CD14-positive monocyte (primary cell): ENCODE measurements around the gene BBS2. TPM values are rescaled to one million over a fixed set of nuclear protein-coding genes. Genes with fewer than 3 reads are reported as not detected.
A peak's percentile ranks its signal among the peaks of the same experiment; 100 is the strongest.

Experiments used
- DNase-seq, 3 donors: peaks; one replicate each; pipeline ENCODE4 v3.0.0-alpha.2; 2011 to 2022
- H2AFZ ChIP-seq: 2 replicates; pipeline ENCODE4 v1.6.0; 2012; ENCODE audit warnings: mild to moderate bottlenecking, low read depth, low read length, inconsistent platforms; ENCODE audit not compliant: insufficient read depth, poor library complexity, severe bottlenecking
- H3K27ac ChIP-seq, 2 donors: 1 replicate in 1 of 2; 2 replicates in 1 of 2; pipeline ENCODE4 v1.5.1; 2012 to 2013; ENCODE audit warnings: low read length in 2 of 2, control low read depth in 1 of 2, inconsistent platforms in 1 of 2, low read depth in 1 of 2, mild to moderate bottlenecking in 1 of 2
- H3K27me3 ChIP-seq, 2 donors: one replicate each; pipeline versions ENCODE4 v1.6.0 to v1.6.1; 2011 to 2013; ENCODE audit warnings: low read length in 2 of 2; ENCODE audit not compliant: control insufficient read depth in 2 of 2, insufficient read depth in 2 of 2
- H3K36me3 ChIP-seq, 2 donors: replicated peaks in 1 of 2; 1 replicate in 1 of 2; 2 replicates in 1 of 2; pipeline versions ENCODE4 v1.5.1 to v1.6.1; 2012 to 2013; ENCODE audit warnings: low read length in 2 of 2, control low read depth in 1 of 2, inconsistent platforms in 1 of 2, mild to moderate bottlenecking in 1 of 2; ENCODE audit not compliant: insufficient read depth in 2 of 2, control insufficient read depth in 1 of 2
- H3K4me1 ChIP-seq, 2 donors: 1 replicate in 1 of 2; 2 replicates in 1 of 2; pipeline versions ENCODE4 v1.5.1 to v1.6.1; 2012 to 2013; ENCODE audit warnings: low read length in 2 of 2, control low read depth in 1 of 2, inconsistent platforms in 1 of 2, mild to moderate bottlenecking in 1 of 2, moderate library complexity in 1 of 2; ENCODE audit not compliant: insufficient read depth in 2 of 2, control insufficient read depth in 1 of 2
- H3K4me2 ChIP-seq: replicated peaks from 2 replicates; pipeline ENCODE3; 2012; ENCODE audit warnings: low read length, moderate library complexity, mild to moderate bottlenecking; ENCODE audit not compliant: poor library complexity, severe bottlenecking; ENCODE audit errors: extremely low read depth
- H3K4me3 ChIP-seq, 3 experiments: fragments of 200-600 bp in 1 of 3; sonication (generic) in 1 of 3; replicated peaks in 1 of 3; 1 replicate in 2 of 3; 2 replicates in 1 of 3; pipeline ENCODE4 v1.5.1; 2011 to 2013; ENCODE audit warnings: low read length in 3 of 3, mild to moderate bottlenecking in 3 of 3, control low read depth in 2 of 3, low read depth in 2 of 3, inconsistent platforms in 1 of 3, moderate library complexity in 1 of 3
- H3K79me2 ChIP-seq: 2 replicates; pipeline ENCODE4 v1.6.0; 2012; ENCODE audit warnings: mild to moderate bottlenecking, control low read depth, inconsistent platforms, low read length, moderate library complexity; ENCODE audit not compliant: insufficient read depth
- H3K9ac ChIP-seq: 2 replicates; pipeline ENCODE4 v1.6.0; 2017; ENCODE audit warnings: low read length, mild to moderate bottlenecking; ENCODE audit not compliant: insufficient read depth, poor library complexity, severe bottlenecking
- H3K9me3 ChIP-seq, 2 donors: replicated peaks in 1 of 2; 1 replicate in 1 of 2; 2 replicates in 1 of 2; pipeline versions ENCODE4 v1.5.1 to v1.6.1; 2012 to 2013; ENCODE audit warnings: low read length in 2 of 2, control low read depth in 1 of 2; ENCODE audit not compliant: control insufficient read depth in 1 of 2, insufficient read depth in 1 of 2
- H4K20me1 ChIP-seq: 2 replicates; pipeline ENCODE4 v1.6.0; 2012; ENCODE audit warnings: mild to moderate bottlenecking, low read length, control low read depth, moderate library complexity; ENCODE audit not compliant: insufficient read depth
- H3K27ac Mint-ChIP-seq, 7 donors: one replicate each; pipeline ENCODE4 v1.8.0; 2020; ENCODE audit warnings: mild to moderate bottlenecking in 7 of 7, mixed read lengths in 7 of 7, moderate library complexity in 6 of 7, inconsistent platforms in 2 of 7
- H3K27me3 Mint-ChIP-seq, 3 donors: one replicate each; pipeline ENCODE4 v1.8.0; 2021 to 2022; ENCODE audit warnings: low read depth in 3 of 3, mild to moderate bottlenecking in 3 of 3, mixed read lengths in 3 of 3, moderate library complexity in 3 of 3, inconsistent platforms in 1 of 3
- H3K36me3 Mint-ChIP-seq, 2 donors: one replicate each; pipeline ENCODE4 v1.8.0; 2020; ENCODE audit warnings: mixed read lengths in 2 of 2, inconsistent platforms in 1 of 2, mild to moderate bottlenecking in 1 of 2
- H3K4me1 Mint-ChIP-seq: one replicate; pipeline ENCODE4 v1.8.0; 2020; ENCODE audit warnings: mild to moderate bottlenecking, mixed read lengths
- H3K4me3 Mint-ChIP-seq, 2 donors: one replicate each; pipeline ENCODE4 v1.8.0; 2020; ENCODE audit warnings: mild to moderate bottlenecking in 2 of 2, mixed read lengths in 2 of 2, moderate library complexity in 1 of 2
- H3K9me3 Mint-ChIP-seq, 7 donors: one replicate each; pipeline ENCODE4 v1.8.0; 2020 to 2022; ENCODE audit warnings: mixed read lengths in 7 of 7, mild to moderate bottlenecking in 6 of 7, moderate library complexity in 6 of 7, inconsistent platforms in 2 of 7
- WGBS: methylation state at CpG from one replicate; pipeline ENCODE4 v1.1.5; 2013; ENCODE audit warnings: missing lambda C conversion rate; ENCODE audit not compliant: insufficient coverage; 5-methylcytosine and 5-hydroxymethylcytosine counted together
- intact Hi-C, 2 donors: fragments of 100-400 bp; cut with micrococcal nuclease; formaldehyde crosslinking; loops; one replicate each; pipeline versions ENCODE4 v1.15.0 to v1.15.1; 2023
- polyA plus RNA-seq, 3 donors: library from polyadenylated mRNA; depleted of rRNA in 1 of 3; unstranded in 2 of 3; stranded (reverse) in 1 of 3; fragments of 300-500 nt in 2 of 3; fragments of >200 nt in 1 of 3; fragmentation: Illumina TruSeq in 2 of 3; gene quantifications; 1 replicate in 2 of 3; 2 replicates in 1 of 3; pipeline ENCODE4 v1.2.3, GENCODE V29; 2012 to 2021
- TF ChIP-seq, protein P1 (sequence below): fragments of 200-600 bp; IDR thresholded peaks from one replicate; pipeline ENCODE4 v1.8.0; 2022; ENCODE audit warnings: antibody characterized with exemption, mild to moderate bottlenecking

The BBS2 gene
- polyA plus RNA-seq, 3 donors, result 16.6 to 35.5 (median 18.8) TPM

DNA sequence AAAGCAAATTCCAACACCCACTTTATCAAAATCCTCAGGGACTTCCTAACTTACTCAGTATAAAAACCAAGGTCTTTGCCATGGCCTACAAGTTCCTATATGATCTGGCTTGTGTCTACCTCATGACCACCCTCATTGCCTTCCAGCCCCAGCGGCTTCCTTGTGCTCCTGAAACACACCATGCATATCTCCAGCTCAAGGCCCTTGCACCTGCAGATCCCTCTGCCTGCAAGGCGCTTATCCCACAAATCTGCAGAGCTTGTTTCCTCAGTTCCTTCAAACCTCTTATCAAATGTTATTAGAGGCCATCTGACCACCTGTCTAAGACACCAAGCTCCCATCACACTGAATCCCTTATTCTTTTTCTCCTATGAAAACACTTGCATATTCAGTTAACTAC lies 2.6 kb downstream of the BBS2 start:
- Histone ChIP-seq H3K9me3 (no peaks in the 10 kb centered on the region), H3K79me2 (no peaks in the 10 kb centered on the region), H4K20me1 (peaks cover 22% of the 10 kb centered on the region), H3K4me1 (peaks cover 14 to 24% of the 10 kb centered on the region in 2 donors), H3K9ac (peak overlapping the region; percentile 2), H3K4me3 (no peak overlapping the region), H3K36me3 (peaks cover 0 to 8% of the 10 kb centered on the region in 2 donors), H3K4me2 (no peak overlapping the region), H3K27me3 (no peaks in the 10 kb centered on the region), H2AFZ (no peak overlapping the region), H3K27ac (no peak overlapping the region)
- Mint-ChIP-seq H3K4me1 (peaks cover 33% of the 10 kb centered on the region), H3K36me3 (no peaks in the 10 kb centered on the region), H3K4me3 (no peak overlapping the region), H3K27me3 (peaks cover 0 to 2% (median 0%) of the 10 kb centered on the region in 3 donors), H3K27ac (peak overlapping the region in 1 of 7 donors; percentile 44), H3K9me3 (no peaks in the 10 kb centered on the region)
- intact Hi-C loops, result loop anchor here (5.0 kb wide), 1 partner anchor 185 kb away; no protein-coding TSS in a partner anchor
- 100% methylated on average over 2 of the region's 2 CpGs for WGBS
- DNase-seq, result no peak
- TF ChIP-seq, protein P1, sequence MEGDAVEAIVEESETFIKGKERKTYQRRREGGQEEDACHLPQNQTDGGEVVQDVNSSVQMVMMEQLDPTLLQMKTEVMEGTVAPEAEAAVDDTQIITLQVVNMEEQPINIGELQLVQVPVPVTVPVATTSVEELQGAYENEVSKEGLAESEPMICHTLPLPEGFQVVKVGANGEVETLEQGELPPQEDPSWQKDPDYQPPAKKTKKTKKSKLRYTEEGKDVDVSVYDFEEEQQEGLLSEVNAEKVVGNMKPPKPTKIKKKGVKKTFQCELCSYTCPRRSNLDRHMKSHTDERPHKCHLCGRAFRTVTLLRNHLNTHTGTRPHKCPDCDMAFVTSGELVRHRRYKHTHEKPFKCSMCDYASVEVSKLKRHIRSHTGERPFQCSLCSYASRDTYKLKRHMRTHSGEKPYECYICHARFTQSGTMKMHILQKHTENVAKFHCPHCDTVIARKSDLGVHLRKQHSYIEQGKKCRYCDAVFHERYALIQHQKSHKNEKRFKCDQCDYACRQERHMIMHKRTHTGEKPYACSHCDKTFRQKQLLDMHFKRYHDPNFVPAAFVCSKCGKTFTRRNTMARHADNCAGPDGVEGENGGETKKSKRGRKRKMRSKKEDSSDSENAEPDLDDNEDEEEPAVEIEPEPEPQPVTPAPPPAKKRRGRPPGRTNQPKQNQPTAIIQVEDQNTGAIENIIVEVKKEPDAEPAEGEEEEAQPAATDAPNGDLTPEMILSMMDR, result no peak

DNA sequence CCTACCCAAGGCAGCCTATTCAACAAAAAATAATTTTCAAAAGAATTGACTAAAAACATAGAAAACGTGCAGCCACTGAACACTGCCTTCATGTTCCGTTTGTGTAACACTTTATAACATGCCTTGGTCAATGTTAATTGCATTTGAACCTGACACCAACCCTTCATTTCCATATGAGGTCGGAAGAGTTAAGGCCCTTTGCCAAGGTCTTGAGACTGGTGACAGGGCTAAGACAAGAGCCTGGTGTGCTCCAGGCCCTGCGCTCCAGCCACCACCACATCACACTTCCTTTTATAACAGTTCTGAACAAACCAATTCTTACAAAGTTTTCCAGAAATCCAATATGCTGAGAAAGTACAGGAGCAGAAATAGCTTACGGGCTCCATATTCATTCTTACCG lies 4.2 kb downstream of the BBS2 start:
- 93% methylated on average over 6 of the region's 6 CpGs for whole genome bisulfite sequencing
- peaks cover 31% of the 10 kb centered on the region for H3K4me1 Mint-ChIP-seq

More for the DNA sequence above, 4.2 kb downstream of the BBS2 start:
- intact Hi-C loops, result loop anchor here (5.0 kb wide), 1 partner anchor 187 kb away; no protein-coding TSS in a partner anchor
- no peak overlapping the region for H3K27ac Mint-ChIP-seq
- Histone ChIP-seq H3K27ac (no peak overlapping the region), H3K4me2 (no peak overlapping the region), H3K27me3 (no peaks in the 10 kb centered on the region), H3K4me1 (peaks cover 13 to 24% of the 10 kb centered on the region in 2 donors), H4K20me1 (peaks cover 26% of the 10 kb centered on the region), H3K9ac (no peak overlapping the region), H3K79me2 (no peaks in the 10 kb centered on the region), H3K36me3 (peaks cover 3 to 18% of the 10 kb centered on the region in 2 donors), H2AFZ (no peak overlapping the region), H3K9me3 (no peaks in the 10 kb centered on the region), H3K4me3 (no peak overlapping the region)
- no peaks in the 10 kb centered on the region for H3K9me3 Mint-ChIP-seq
- H3K4me3 Mint-ChIP-seq, result no peak overlapping the region
- peaks cover 0 to 2% (median 0%) of the 10 kb centered on the region in 3 donors for H3K27me3 Mint-ChIP-seq
- TF ChIP-seq, protein P1, result no peak
- no peak for DNase-seq
- H3K36me3 Mint-ChIP-seq, result peaks cover 9 to 10% of the 10 kb centered on the region in 2 donors
